22Rv1 (cell line): Measurements from ENCODE around the gene ASAH2.

ENCODE experiments used
- CTCF ChIP-seq: fragments of 450-650 bp; IDR thresholded peaks from 2 replicates; pipeline ENCODE4 v1.5.1; 2017; ENCODE audit warnings: mild to moderate bottlenecking
- ZFX ChIP-seq: fragments of 450-650 bp; IDR thresholded peaks from 2 replicates; pipeline ENCODE4 v1.6.1; 2017; ENCODE audit warnings: antibody characterized with exemption, borderline replicate concordance

DNA sequence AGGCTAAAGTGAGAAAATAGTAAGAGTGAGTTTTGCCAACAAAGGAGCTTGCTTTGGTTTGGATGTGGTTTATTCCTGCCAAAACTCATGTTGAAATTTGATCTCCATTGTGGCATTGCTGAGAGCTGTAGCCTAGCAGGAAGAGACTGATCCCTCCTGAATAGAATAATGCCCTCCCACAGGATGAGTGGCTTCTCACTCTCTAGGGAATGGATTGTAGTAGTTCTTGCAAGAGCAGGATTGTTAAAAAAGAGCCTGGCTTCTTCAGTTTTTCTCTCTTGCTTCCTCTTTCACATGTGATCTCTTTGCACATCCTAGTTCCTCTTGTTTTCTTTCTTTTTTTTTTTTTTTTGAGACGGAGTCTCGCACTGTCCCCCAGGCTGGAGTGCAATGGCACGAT lies 34.4 kb downstream of the ASAH2 start:
- TF ChIP-seq CTCF (no peak), ZFX (no peak)
